ENCODE data around the gene TFPI. TPM values are rescaled to one million over a fixed set of nuclear protein-coding genes. Genes with fewer than 3 reads are reported as not detected.

TFPI gene
- total and polyA plus RNA-seq, 2 donors (not counting 3 experiments of a cell fraction or from before 2014, with no cell fraction given): 177 to 286 TPM

GRCh38 chr2:187461294-187462261 lies 92.7 kb downstream of the TFPI start:
- H3K4me3 ChIP-seq (replicated peaks in 1 of 3; ENCODE audit: insufficient read depth in 1 of 3, low read depth in 1 of 3, low read length in 3 of 3): no peak overlapping the region
- peak; percentile 40 for DNase-seq (ENCODE audit: low read depth, low spot score)
- no peaks in the 10 kb centered on the region for H3K79me2 ChIP-seq (ENCODE audit: control insufficient read depth, insufficient read depth, low read length)
- peak overlapping the region; percentile 5 for H2AFZ ChIP-seq (ENCODE audit: low read depth, low read length)
- no TSS peak for BruUV-seq (replicated peaks)
- H3K4me2 ChIP-seq (ENCODE audit: insufficient read depth, low read length): no peak overlapping the region
- POLR2A ChIA-PET: no interaction called here
- CTCF ChIA-PET: interaction anchor here (5.6 kb wide), 1 partner anchor 598 kb away, joined by 40 read pairs; no protein-coding TSS in a partner anchor
- no peak overlapping the region for H3K27ac ChIP-seq (ENCODE audit: insufficient read depth, low read depth, low read length)
- dilution Hi-C loops (cut with MboI; ENCODE audit: extremely low pct_ligation_motif_present, low sequenced_read_pairs): no loop called here
- H3K9me1 ChIP-seq (replicated peaks; ENCODE audit: control insufficient read depth, extremely low read depth, insufficient read depth, low read length): no peaks in the 10 kb centered on the region
- H3K27me3 ChIP-seq (ENCODE audit: control insufficient read depth in 2 of 2, insufficient read depth in 2 of 2, low read length in 2 of 2): no peaks in the 10 kb centered on the region
- no peak overlapping the region for H3K9ac ChIP-seq (replicated peaks; ENCODE audit: extremely low read depth, insufficient read depth, low read length)
- peaks cover 0 to 2% of the 10 kb centered on the region in 2 experiments for H3K36me3 ChIP-seq (ENCODE audit: control insufficient read depth in 2 of 2, extremely low read depth in 1 of 2, insufficient read depth in 2 of 2, low read length in 2 of 2)
- TF ChIP-seq MYC (IDR thresholded peaks at IDR 0.05; ENCODE audit: low read depth, low read length): no peak
- TF ChIP-seq JUN (IDR thresholded peaks at IDR 0.05; ENCODE audit: borderline replicate concordance, insufficient read depth, insufficient read length, low read depth): no peak
- no peak for TF ChIP-seq POLR2A (IDR thresholded peaks at IDR 0.05; ENCODE audit: low read depth, low read length)
- TF ChIP-seq GATA2 (IDR thresholded peaks at IDR 0.05; ENCODE audit: insufficient read depth, insufficient read length, low read depth, low read length): no peak
- TF ChIP-seq POLR2AphosphoS5 (IDR thresholded peaks at IDR 0.05; ENCODE audit: insufficient read depth, low read depth, low read length): no peak
- TF ChIP-seq FOS (IDR thresholded peaks at IDR 0.05; ENCODE audit: borderline replicate concordance, insufficient read depth, low read length): no peak
- no peak for TF ChIP-seq CTCF (IDR thresholded peaks at IDR 0.05; ENCODE audit: extremely low read depth in 1 of 2, insufficient read depth in 1 of 2, low read depth in 1 of 2, low read length in 2 of 2)
- TF ChIP-seq MAX (IDR thresholded peaks at IDR 0.05; ENCODE audit: insufficient read depth, insufficient read length): no peak
- TF ChIP-seq EZH2 (IDR thresholded peaks at IDR 0.05; ENCODE audit: borderline replicate concordance, low read depth, low read length, severe bottlenecking): no peak
- peaks cover 5% of the 10 kb centered on the region for H3K4me1 ChIP-seq (ENCODE audit: control insufficient read depth, extremely low read depth, insufficient read depth, low read length)
- no peaks in the 10 kb centered on the region for H3K9me3 ChIP-seq (replicated peaks; ENCODE audit: control insufficient read depth, insufficient read depth, low read length)
- FAIRE-seq: no peak
- intact Hi-C loops (cut with micrococcal nuclease): no loop called here
- H4K20me1 ChIP-seq (replicated peaks; ENCODE audit: control insufficient read depth, extremely low read depth, insufficient read depth, low read length): no peaks in the 10 kb centered on the region
